ENCODE measurements around the gene DLX1.

- TF ChIP-seq POLR2AphosphoS5 (IDR thresholded peaks at IDR 0.05), result peak in 2 of 3 donors; percentile 4 to 35
- TF ChIP-seq CTCF (IDR thresholded peaks at IDR 0.05), result no peak
- TF ChIP-seq POLR2A (IDR thresholded peaks at IDR 0.05), result no peak
These were observed 13.6 kb downstream of the DLX1 start for GRCh38 chr2:172098650-172099471.

Measured in breast epithelium (tissue), 3 donors.